SU-DHL-6 (cell line): ENCODE measurements around the gene PKN3.

Experiments used
- H2AFZ ChIP-seq: fragments of 200-600 bp; sonication (generic); 2 replicates; pipeline ENCODE4 v1.6.1; 2014; ENCODE audit warnings: low read depth, mild to moderate bottlenecking, moderate library complexity, mixed read lengths, antibody characterized with exemption, low read length; ENCODE audit not compliant: severe bottlenecking
- H3F3A ChIP-seq: fragments of 200-600 bp; shearing (Covaris generic); 2 replicates; pipeline ENCODE4 v1.6.0; 2016; ENCODE audit warnings: antibody characterized with exemption, mild to moderate bottlenecking; ENCODE audit not compliant: insufficient read depth
- H3K27ac ChIP-seq: fragments of 200-600 bp; sonication (generic); 2 replicates; pipeline ENCODE4 v1.5.1; 2016; ENCODE audit warnings: low read depth, mild to moderate bottlenecking, low read length, moderate library complexity, mixed read lengths
- H3K27me3 ChIP-seq: fragments of 200-600 bp; sonication (generic), shearing (Covaris generic); 2 replicates; pipeline ENCODE4 v1.6.0; 2014; ENCODE audit warnings: mild to moderate bottlenecking, low read length
- H3K36me3 ChIP-seq: fragments of 200-600 bp; sonication (generic); 2 replicates; pipeline ENCODE4 v1.6.1; 2014; ENCODE audit warnings: mild to moderate bottlenecking, low read length, mixed read lengths
- H3K4me2 ChIP-seq: fragments of 300-600, 200-600 bp; shearing (Covaris generic), sonication (generic); 2 replicates; pipeline ENCODE4 v1.6.0; 2014; ENCODE audit warnings: low read length, low read depth, mild to moderate bottlenecking; ENCODE audit not compliant: poor library complexity, severe bottlenecking
- H3K4me3 ChIP-seq: fragments of 200-600 bp; sonication (generic); 2 replicates; pipeline ENCODE4 v1.5.1; 2014; ENCODE audit warnings: antibody characterized with exemption, low read length, mild to moderate bottlenecking, mixed read lengths; ENCODE audit not compliant: insufficient read depth, poor library complexity, severe bottlenecking
- H3K79me2 ChIP-seq: fragments of 200-600 bp; sonication (generic); 2 replicates; pipeline ENCODE4 v1.6.1; 2014; ENCODE audit warnings: mild to moderate bottlenecking, low read length, moderate library complexity; ENCODE audit not compliant: insufficient read depth
- H3K9ac ChIP-seq: fragments of 200-600 bp; sonication (generic); 2 replicates; pipeline ENCODE4 v1.7.0; 2014; ENCODE audit warnings: mild to moderate bottlenecking, low read length
- H3K9me2 ChIP-seq: fragments of 200-600 bp; sonication (generic); replicated peaks from 2 replicates; pipeline ENCODE4 v1.6.1; 2014; ENCODE audit warnings: low read length; ENCODE audit not compliant: insufficient read depth
- H3K9me3 ChIP-seq: fragments of 200-600 bp; sonication (generic); 2 replicates; pipeline ENCODE4 v1.6.1; 2014; ENCODE audit warnings: low read length, mixed read lengths; ENCODE audit not compliant: insufficient read depth
- H4K20me1 ChIP-seq: fragments of 200-600 bp; sonication (generic); 2 replicates; pipeline ENCODE4 v1.6.1; 2014; ENCODE audit warnings: low read depth, mild to moderate bottlenecking, antibody characterized with exemption, low read length, moderate library complexity, mixed read lengths
- EZH2phosphoT487 ChIP-seq: fragments of 200-600 bp; sonication (generic), shearing (Covaris generic); conservative IDR thresholded peaks from 2 replicates; pipeline ENCODE4 v1.6.1; 2018; ENCODE audit warnings: mild to moderate bottlenecking, antibody characterized with exemption, low read length, moderate library complexity, mixed read lengths
- TF ChIP-seq, protein P1 (sequence below): fragments of 200-600 bp; sonication (generic); IDR thresholded peaks from one replicate; pipeline ENCODE4 v1.5.1; 2017; ENCODE audit warnings: antibody characterized with exemption, mild to moderate bottlenecking, low read length, moderate library complexity; ENCODE audit not compliant: insufficient read depth, poor library complexity, severe bottlenecking

Gene PKN3

DNA sequence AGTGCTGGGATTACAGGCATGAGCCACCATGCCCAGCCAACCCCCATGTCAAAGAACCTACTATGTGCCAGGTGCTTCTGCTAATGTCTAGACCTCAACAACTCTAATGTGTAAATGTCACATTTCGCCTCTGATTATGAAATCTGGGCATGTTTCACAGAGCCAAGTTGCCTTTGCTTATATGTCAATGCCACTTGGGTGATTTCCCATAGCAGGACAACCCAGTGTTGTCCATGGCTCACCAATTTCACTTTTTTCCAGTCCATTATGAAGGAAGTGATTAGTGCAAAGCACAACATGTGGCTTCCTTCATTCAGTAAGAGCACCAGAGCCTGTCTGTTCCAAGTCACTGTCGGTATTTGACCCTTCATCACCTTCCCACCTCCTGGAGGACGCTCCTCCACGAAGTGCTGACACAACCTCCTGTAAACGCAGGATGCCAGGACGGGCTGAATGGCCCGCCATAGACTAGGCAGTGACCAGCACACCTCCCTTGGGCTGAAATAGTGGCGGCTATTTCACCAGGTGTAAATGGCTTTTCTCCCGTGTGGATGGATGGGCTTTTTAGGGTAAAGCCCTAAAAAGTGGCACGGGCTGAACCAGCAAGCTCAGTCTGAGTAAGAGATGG is 962 bp upstream of the PKN3 start:
- Histone ChIP-seq H3K4me3 (no peak overlapping the region), H3K4me2 (no peak overlapping the region), H3K27me3 (no peaks in the 10 kb centered on the region), H3K9me2 (no peaks in the 10 kb centered on the region), H3K27ac (no peak overlapping the region), H4K20me1 (no peaks in the 10 kb centered on the region; the same call in 1 of the 2 replicates), H2AFZ (no peak overlapping the region), H3K36me3 (peaks cover 4% of the 10 kb centered on the region), H3K9ac (no peak overlapping the region), H3K79me2 (peaks cover 9% of the 10 kb centered on the region; the same call in 1 of the 2 replicates), H3F3A (peaks cover 29% of the 10 kb centered on the region), H3K9me3 (no peaks in the 10 kb centered on the region)
- TF ChIP-seq, protein P1, sequence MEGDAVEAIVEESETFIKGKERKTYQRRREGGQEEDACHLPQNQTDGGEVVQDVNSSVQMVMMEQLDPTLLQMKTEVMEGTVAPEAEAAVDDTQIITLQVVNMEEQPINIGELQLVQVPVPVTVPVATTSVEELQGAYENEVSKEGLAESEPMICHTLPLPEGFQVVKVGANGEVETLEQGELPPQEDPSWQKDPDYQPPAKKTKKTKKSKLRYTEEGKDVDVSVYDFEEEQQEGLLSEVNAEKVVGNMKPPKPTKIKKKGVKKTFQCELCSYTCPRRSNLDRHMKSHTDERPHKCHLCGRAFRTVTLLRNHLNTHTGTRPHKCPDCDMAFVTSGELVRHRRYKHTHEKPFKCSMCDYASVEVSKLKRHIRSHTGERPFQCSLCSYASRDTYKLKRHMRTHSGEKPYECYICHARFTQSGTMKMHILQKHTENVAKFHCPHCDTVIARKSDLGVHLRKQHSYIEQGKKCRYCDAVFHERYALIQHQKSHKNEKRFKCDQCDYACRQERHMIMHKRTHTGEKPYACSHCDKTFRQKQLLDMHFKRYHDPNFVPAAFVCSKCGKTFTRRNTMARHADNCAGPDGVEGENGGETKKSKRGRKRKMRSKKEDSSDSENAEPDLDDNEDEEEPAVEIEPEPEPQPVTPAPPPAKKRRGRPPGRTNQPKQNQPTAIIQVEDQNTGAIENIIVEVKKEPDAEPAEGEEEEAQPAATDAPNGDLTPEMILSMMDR: no peak
- TF ChIP-seq EZH2phosphoT487: no peak

DNA sequence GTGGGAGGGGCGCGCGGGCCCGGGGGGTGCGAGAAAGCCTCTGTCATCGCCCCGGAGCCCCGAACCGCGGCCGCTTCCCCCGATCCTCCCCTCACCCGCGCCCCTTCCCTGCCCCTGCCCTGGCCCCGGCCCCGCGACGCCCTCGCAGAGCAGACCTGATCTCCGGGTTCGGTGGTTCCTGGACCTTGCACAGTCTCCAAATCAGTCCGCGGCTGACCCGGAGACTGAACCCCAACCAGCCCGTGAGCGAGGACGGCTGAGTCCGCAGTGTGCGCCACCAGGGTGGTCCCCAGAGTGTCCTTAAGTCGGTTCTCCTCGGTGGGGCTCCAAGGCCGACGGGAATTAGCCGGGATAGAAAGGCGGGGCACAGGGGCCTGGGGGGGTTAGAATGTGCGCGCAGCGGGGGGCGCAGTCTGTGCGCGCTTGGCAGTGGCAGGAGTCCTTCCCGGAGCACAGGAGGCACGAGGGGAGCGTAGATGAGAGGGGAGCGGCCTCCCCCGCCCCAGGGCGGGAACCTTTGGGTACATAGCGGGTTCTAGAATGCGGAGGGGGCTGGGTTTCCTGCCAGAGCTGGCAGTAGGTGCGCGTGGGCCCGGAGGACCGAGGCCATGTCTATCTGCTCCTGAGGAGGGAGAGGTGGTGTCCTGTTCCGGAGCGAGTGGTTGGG is 779 bp downstream of the PKN3 start:
- Histone ChIP-seq H3K9ac (peak overlapping the region; percentile 90), H3K36me3 (no peaks in the 10 kb centered on the region), H4K20me1 (no peaks in the 10 kb centered on the region), H3K9me3 (no peaks in the 10 kb centered on the region), H3K4me2 (peak overlapping the region; percentile 72), H3K79me2 (peaks cover 9% of the 10 kb centered on the region; the same call in 1 of the 2 replicates), H3K9me2 (no peaks in the 10 kb centered on the region), H2AFZ (peak overlapping the region; percentile 98), H3K27me3 (no peaks in the 10 kb centered on the region), H3K4me3 (peak overlapping the region; percentile 87), H3F3A (peaks cover 14% of the 10 kb centered on the region), H3K27ac (peak overlapping the region; percentile 52)
- TF ChIP-seq, protein P1: no peak
- no peak for TF ChIP-seq EZH2phosphoT487

DNA sequence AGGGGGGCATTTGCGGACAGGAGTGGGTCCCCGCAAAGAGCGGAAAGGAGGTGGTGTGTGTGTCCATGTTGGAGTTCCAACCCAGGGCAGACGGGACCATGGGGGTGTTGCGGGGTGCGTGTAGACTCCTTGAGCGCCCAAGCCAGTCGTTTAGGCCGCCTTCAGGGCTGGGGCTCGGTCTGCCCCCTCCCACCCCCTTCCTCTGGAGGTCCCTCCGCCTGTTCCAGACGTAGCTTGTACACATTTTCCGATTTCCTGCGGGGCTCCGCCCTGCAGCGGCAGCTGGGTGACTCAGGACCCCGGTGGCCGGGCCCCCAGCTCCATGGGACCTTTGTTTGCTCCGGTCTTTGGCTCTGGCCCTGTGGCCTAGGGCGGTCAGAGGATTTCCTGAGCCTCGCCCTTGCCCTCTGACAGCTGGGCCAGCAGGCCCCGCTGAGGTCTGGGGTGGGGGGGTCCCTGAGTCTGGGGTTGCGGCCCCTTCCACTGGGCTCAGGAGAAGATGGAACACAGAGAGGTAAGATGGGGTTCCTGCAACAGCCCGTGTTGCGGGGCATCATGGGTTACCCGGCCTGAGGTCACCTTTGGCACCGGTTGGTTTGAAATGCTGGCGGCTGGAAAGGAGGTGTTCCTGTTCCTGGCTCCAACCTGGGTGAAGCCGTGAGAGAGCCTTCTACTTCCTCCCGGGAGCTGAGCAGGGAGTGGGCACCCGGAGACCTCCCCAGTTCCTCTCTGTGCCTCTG is 1.5 kb downstream of the PKN3 start:
- H3K9me2 ChIP-seq: no peaks in the 10 kb centered on the region
- no peaks in the 10 kb centered on the region for H4K20me1 ChIP-seq
- H3K4me2 ChIP-seq: peak overlapping the region; percentile 72
- peak overlapping the region; percentile 52; the same call in 1 of the 2 replicates for H3K27ac ChIP-seq
- H3F3A ChIP-seq: peaks cover 11% of the 10 kb centered on the region
- peak overlapping the region; percentile 90 for H3K9ac ChIP-seq
- no peaks in the 10 kb centered on the region for H3K36me3 ChIP-seq
- no peaks in the 10 kb centered on the region for H3K9me3 ChIP-seq
- H3K79me2 ChIP-seq: peaks cover 9% of the 10 kb centered on the region; the same call in 1 of the 2 replicates
- H3K27me3 ChIP-seq: no peaks in the 10 kb centered on the region
- H2AFZ ChIP-seq: peak overlapping the region; percentile 98
- TF ChIP-seq, protein P1: no peak
- TF ChIP-seq EZH2phosphoT487: no peak
- peak overlapping the region; percentile 87 for H3K4me3 ChIP-seq
